Subcutaneous adipose tissue (tissue), 4 donors: ENCODE results near the gene RBFOX2. TPM values are rescaled to one million over a fixed set of nuclear protein-coding genes. Genes with fewer than 3 reads are reported as not detected.

Experiments
- total RNA-seq, 4 donors: library from RNA; depleted of rRNA; stranded (reverse); fragments of >200 nt; gene quantifications; one replicate each; pipeline ENCODE4 v1.1.0, GENCODE V29; 2016
- TF ChIP-seq, protein P1 (sequence below): fragments of 450-650 bp; IDR thresholded peaks from one replicate; pipeline ENCODE4 v1.5.1; 2016; ENCODE audit warnings: low read depth, mild to moderate bottlenecking, control low read depth, antibody characterized with exemption, moderate library complexity

Gene RBFOX2
- total RNA-seq, 4 donors from 2014 or later, result 46.7 to 64.1 (median 51.5) TPM

DNA sequence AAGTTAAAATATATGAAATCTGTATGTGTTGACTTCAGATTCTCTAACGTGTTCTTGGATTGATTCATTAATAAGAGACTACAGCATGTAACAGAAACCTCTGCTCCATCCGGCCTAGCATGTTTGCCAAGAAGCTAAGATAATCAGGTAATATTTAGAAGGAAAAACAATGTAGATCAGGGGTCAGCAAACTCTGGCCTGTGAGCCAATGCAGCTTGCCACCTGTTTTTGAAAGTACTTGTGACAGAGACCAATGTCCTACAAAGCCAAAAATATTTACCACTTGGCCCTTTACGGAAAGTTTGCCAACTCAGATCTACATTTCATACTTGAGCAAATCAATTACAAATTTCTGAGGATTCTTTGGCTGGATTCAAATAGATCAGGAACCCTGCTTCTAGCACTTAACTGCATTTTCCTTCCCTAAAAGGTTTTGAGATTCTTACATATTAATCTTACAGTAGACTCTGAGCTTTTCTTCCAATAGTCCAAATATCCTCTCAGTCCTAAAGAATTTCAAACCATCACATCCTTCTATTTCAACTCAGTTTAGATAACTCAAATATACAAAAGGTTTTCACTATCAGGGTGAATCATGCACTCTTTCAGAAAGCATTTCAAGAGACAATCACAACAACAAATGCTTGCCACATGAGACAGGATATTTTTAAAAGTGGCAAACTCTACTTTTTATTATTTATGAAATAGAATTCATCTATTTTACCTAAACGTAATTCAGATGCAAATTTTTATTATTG lies 281.5 kb downstream of the RBFOX2 start:
- TF ChIP-seq, protein P1, sequence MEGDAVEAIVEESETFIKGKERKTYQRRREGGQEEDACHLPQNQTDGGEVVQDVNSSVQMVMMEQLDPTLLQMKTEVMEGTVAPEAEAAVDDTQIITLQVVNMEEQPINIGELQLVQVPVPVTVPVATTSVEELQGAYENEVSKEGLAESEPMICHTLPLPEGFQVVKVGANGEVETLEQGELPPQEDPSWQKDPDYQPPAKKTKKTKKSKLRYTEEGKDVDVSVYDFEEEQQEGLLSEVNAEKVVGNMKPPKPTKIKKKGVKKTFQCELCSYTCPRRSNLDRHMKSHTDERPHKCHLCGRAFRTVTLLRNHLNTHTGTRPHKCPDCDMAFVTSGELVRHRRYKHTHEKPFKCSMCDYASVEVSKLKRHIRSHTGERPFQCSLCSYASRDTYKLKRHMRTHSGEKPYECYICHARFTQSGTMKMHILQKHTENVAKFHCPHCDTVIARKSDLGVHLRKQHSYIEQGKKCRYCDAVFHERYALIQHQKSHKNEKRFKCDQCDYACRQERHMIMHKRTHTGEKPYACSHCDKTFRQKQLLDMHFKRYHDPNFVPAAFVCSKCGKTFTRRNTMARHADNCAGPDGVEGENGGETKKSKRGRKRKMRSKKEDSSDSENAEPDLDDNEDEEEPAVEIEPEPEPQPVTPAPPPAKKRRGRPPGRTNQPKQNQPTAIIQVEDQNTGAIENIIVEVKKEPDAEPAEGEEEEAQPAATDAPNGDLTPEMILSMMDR, result no peak

DNA sequence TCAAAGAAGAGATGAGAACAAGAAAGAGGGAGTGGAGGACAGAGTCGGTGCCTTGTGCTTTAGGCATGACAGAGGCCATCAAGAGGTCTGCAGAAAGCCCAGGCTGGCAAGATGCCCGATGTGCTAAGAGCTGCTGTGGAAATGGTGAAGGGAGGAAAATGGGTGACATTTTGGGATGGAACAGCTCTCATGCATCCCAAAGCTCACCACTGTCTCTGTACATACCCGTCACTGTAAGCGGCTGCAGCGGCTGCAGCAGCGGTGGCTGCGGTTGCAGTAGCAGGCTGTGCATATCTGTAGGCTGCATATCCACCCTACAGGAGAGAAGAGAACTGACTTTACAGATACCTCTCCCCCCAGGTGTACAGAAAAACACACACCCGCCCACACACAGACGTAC lies 282.4 kb downstream of the RBFOX2 start:
- TF ChIP-seq, protein P1, result no peak

DNA sequence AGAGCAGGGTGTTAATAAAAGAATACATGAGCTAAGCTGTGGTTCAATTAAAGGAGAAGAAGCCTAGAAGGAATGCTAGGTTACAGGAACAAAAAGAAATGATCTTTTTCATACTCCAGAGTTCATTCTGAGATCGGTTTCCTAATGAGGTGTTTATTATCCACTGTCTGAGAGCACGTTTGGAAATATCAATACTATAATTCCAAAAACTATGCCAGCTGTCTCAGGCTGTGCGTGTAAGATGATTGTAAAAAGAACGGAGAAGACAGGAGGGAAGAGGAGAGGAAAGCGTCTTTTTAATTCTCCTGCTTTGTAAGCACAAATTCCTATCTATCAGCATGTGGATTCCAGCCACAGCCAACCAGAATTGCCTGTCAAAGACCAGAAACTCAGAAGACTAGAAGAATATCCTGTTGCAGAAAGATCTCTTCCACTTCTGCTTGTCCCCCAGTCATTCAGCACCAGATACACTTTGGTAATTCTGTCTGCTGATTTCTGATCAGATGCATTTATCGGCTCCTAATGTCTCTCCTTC lies 285.2 kb downstream of the RBFOX2 start:
- TF ChIP-seq, protein P1, result no peak

DNA sequence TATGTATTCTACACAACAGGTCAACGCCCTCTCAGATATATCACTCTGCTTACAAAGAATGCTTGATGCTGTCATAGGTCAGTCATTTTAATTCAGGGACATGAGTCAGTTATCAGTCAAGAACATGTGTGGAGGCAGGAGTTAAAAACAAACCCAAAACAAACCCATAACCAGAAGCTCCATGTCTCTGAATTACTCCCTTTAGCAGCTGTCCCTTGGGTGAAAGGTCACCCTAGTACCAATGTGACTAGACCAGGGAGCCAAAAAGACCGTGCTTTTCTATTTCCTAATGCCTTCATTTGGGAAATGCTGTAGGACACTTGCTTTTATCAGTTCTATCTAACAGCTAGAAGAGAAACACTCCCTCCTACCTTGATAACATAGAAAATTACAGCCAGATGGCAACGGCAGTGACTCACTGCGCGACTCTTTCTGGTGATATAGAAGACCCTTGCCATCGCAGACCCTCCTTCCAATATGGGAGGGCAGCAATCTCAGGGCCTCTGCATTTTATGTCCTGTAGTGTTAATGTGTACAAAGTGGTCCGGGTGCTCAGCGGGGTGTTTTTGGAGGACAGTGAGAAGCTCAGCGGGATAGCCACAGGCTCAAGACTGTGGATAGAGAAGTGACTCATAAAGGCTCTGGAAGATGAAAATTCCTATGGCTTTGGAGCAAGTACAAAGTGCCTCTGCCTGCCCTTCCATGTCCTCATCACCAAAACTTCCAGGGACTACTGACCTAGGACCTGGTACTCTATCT lies 286.1 kb downstream of the RBFOX2 start:
- TF ChIP-seq, protein P1, result no peak

DNA sequence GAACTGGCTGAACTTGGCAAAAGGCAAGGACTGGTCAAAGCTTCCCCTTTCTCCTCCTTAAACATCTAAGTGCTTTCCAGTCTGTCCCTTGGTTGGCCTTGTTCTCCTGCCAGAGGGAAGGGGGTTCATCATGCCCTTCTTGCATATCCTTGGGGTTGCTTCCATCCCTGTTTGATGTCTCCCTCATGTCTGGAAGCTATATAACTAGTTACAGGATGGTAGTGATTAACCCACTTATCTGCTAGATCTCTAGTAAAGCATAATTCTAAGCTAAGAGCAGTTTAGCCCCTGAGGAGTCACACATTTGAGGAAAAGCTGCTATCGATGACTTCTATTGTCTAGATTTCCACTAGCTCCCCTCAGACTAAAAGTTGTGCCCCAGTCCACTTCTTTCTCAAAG lies 288.0 kb downstream of the RBFOX2 start:
- TF ChIP-seq, protein P1, result no peak

DNA sequence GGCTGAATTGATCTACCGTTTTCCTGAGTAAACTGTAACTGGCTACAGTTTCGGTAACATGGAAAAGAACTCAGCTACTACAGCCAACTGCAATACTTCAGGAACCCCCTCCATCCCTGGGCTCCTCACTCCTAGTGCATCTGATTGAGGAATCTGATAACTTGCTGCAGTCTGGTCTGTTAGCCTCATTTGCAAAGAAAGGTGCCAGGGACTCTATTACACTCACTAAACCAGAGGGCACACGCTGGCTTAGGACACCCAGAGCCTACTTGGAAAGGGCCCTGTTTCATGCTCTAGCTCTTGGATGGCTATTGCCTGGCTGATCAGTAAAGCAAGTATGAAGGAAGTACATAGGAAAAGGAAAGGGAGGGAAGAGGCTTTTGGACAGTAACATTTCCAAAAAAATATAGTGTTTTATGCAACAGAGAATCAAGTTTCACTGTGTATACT lies 288.7 kb downstream of the RBFOX2 start:
- TF ChIP-seq, protein P1, result no peak
